IMR-90 (cell line): ENCODE results near the gene VASN.

Source experiments
- BHLHE40 ChIP-seq: fragments of 150-350 bp; IDR thresholded peaks from 2 replicates; pipeline ENCODE4 v1.6.1; 2016; ENCODE audit warnings: mild to moderate bottlenecking, low read depth, low read length
- CEBPB ChIP-seq: IDR thresholded peaks from 2 replicates; pipeline ENCODE4 v1.6.1; 2012; ENCODE audit warnings: low read depth, low read length, improper control_type of control experiment
- CTCF ChIP-seq: conservative IDR thresholded peaks from 2 replicates; pipeline ENCODE4 v1.5.1; 2012; ENCODE audit warnings: mild to moderate bottlenecking, low read depth, low read length, improper control_type of control experiment
- FOS ChIP-seq: fragments of 150-350 bp; IDR thresholded peaks from 2 replicates; pipeline ENCODE4 v1.6.1; 2016; ENCODE audit warnings: low read depth, low read length
- MAFK ChIP-seq: IDR thresholded peaks from 2 replicates; pipeline ENCODE4 v1.6.1; 2012; ENCODE audit warnings: low read depth, low read length, improper control_type of control experiment
- MAZ ChIP-seq: IDR thresholded peaks from 2 replicates; pipeline ENCODE4 v1.6.1; 2012; ENCODE audit warnings: low read depth, mild to moderate bottlenecking, low read length, improper control_type of control experiment, moderate library complexity, borderline replicate concordance
- MXI1 ChIP-seq: IDR thresholded peaks from 2 replicates; pipeline ENCODE4 v1.6.1; 2012; ENCODE audit warnings: low read depth, mild to moderate bottlenecking, low read length, moderate library complexity, borderline replicate concordance
- NFE2L2 ChIP-seq: fragments of 150-350 bp; IDR thresholded peaks from 2 replicates; pipeline ENCODE4 v1.6.1; 2016; ENCODE audit warnings: low read depth, mild to moderate bottlenecking, low read length
- POLR2A ChIP-seq: IDR thresholded peaks from 2 replicates; pipeline ENCODE4 v1.6.1; 2012; ENCODE audit warnings: mild to moderate bottlenecking, low read depth, low read length
- RCOR1 ChIP-seq: IDR thresholded peaks from 2 replicates; pipeline ENCODE4 v1.6.1; 2012; ENCODE audit warnings: mild to moderate bottlenecking, low read length, improper control_type of control experiment; ENCODE audit not compliant: insufficient replicate concordance
- RFX5 ChIP-seq: IDR thresholded peaks from 2 replicates; pipeline ENCODE4 v1.8.0; 2012; ENCODE audit warnings: low read depth, mild to moderate bottlenecking, low read length, moderate library complexity
- SMC3 ChIP-seq: fragments of 150-350 bp; IDR thresholded peaks from 2 replicates; pipeline ENCODE4 v1.6.1; 2016; ENCODE audit warnings: low read depth, mild to moderate bottlenecking, antibody characterized with exemption, low read length, moderate library complexity
- USF2 ChIP-seq: fragments of 150-350 bp; IDR thresholded peaks from 2 replicates; pipeline ENCODE4 v1.6.1; 2017; ENCODE audit warnings: mild to moderate bottlenecking, antibody characterized with exemption, low read length, low read depth

GRCh38 chr16:4364196-4365013, 7.2 kb upstream of the VASN start:
- TF ChIP-seq NFE2L2, result no peak
- TF ChIP-seq MAZ, result no peak
- no peak for TF ChIP-seq FOS
- no peak for TF ChIP-seq BHLHE40
- no peak for TF ChIP-seq CTCF
- TF ChIP-seq POLR2A, result no peak
- TF ChIP-seq USF2, result no peak
- no peak for TF ChIP-seq MAFK
- TF ChIP-seq SMC3, result no peak
- TF ChIP-seq RCOR1, result no peak
- TF ChIP-seq RFX5, result no peak
- TF ChIP-seq MXI1, result no peak
- TF ChIP-seq CEBPB, result no peak
